ENCODE measurements around the gene LAIR2.
"Not testable (repeated sequence)": the region's sequence is repeated elsewhere in the genome, so short reads cannot be mapped to it uniquely, and the experiment has no call there.

Gene LAIR2

GRCh38 chr19:54507824-54508223 lies 5.2 kb downstream of the LAIR2 start:
- H3K4me1 ChIP-seq: no peaks in the 10 kb centered on the region
- H3K4me3 ChIP-seq (ENCODE audit: low read depth, low read length): no peak overlapping the region
- TF ChIP-seq, protein P1, sequence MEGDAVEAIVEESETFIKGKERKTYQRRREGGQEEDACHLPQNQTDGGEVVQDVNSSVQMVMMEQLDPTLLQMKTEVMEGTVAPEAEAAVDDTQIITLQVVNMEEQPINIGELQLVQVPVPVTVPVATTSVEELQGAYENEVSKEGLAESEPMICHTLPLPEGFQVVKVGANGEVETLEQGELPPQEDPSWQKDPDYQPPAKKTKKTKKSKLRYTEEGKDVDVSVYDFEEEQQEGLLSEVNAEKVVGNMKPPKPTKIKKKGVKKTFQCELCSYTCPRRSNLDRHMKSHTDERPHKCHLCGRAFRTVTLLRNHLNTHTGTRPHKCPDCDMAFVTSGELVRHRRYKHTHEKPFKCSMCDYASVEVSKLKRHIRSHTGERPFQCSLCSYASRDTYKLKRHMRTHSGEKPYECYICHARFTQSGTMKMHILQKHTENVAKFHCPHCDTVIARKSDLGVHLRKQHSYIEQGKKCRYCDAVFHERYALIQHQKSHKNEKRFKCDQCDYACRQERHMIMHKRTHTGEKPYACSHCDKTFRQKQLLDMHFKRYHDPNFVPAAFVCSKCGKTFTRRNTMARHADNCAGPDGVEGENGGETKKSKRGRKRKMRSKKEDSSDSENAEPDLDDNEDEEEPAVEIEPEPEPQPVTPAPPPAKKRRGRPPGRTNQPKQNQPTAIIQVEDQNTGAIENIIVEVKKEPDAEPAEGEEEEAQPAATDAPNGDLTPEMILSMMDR (IDR thresholded peaks at IDR 0.05): no peak
- H3K4me2 ChIP-seq (ENCODE audit: low read length): no peak overlapping the region
- no peaks in the 10 kb centered on the region for H3K27me3 ChIP-seq (ENCODE audit: control insufficient read depth, insufficient read depth, low read length)
- no peak overlapping the region for H2AFZ ChIP-seq
- H3K9ac ChIP-seq: no peak overlapping the region
- H3K36me3 ChIP-seq (ENCODE audit: control insufficient read depth, insufficient read depth, low read length): no peaks in the 10 kb centered on the region
- no peak overlapping the region for H3K27ac ChIP-seq
- H3K9me3 ChIP-seq (ENCODE audit: control insufficient read depth, low read length): no peaks in the 10 kb centered on the region
- H3K79me2 ChIP-seq: no peaks in the 10 kb centered on the region

DNA sequence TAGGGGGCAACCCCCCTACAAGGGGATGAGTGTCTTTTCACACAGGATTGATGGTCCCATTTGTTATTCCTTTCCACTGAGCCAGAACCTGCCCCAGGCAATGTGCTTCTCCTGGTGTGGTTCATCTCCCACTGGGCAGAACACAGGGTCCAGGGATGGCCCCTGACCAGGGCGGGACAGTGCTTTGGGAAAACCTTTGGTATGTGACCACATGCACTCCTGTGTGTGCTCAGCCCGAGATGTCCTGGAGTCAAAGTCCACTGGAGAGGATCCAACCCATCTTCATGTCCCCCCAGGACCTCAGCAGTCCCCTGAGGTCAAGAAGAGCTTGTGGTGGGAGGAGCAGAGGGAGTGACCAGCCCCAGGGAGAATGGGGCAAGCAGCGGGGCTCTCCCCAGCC lies 5.9 kb downstream of the LAIR2 start:
- H3K27me3 ChIP-seq (ENCODE audit: control insufficient read depth, insufficient read depth, low read length); H3K4me1 ChIP-seq; H3K9ac ChIP-seq; H3K36me3 ChIP-seq (ENCODE audit: control insufficient read depth, insufficient read depth, low read length); H3K4me2 ChIP-seq (ENCODE audit: low read length); H3K79me2 ChIP-seq; H3K4me3 ChIP-seq (ENCODE audit: low read depth, low read length); H3K9me3 ChIP-seq (ENCODE audit: control insufficient read depth, low read length); H2AFZ ChIP-seq; H3K27ac ChIP-seq: not testable (repeated sequence)

- H3K27ac ChIP-seq; H3K9ac ChIP-seq; H3K4me3 ChIP-seq (ENCODE audit: low read depth, low read length); H2AFZ ChIP-seq; H3K79me2 ChIP-seq; H3K27me3 ChIP-seq (ENCODE audit: control insufficient read depth, insufficient read depth, low read length); H3K9me3 ChIP-seq (ENCODE audit: control insufficient read depth, low read length); H3K4me2 ChIP-seq (ENCODE audit: low read length); H3K36me3 ChIP-seq (ENCODE audit: control insufficient read depth, insufficient read depth, low read length); H3K4me1 ChIP-seq: not testable (repeated sequence)
These were observed 6.7 kb downstream of the LAIR2 start for GRCh38 chr19:54509200-54509940.

DNA sequence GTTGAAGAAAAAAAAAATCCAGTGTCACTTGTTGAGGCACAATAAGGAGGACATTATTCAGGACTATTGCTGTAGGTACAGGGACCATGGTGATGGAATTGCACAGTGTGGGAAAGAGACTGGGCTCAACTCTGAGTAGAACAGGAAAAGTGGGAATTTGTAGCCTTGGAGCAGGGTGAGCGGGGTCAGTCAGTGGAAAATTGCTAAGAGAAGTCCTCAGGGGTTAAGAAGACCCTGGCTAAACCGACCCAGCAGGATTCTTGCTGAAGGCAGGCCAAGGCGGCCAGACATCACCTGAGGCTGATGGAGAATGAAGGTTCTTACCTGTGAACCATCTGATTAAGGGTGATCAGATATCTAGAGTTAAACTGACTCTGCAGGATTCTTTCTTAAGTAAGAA lies 12.5 kb downstream of the LAIR2 start:
- Histone ChIP-seq H3K4me3 (ENCODE audit: low read depth, low read length) (no peak overlapping the region), H3K36me3 (ENCODE audit: control insufficient read depth, insufficient read depth, low read length) (no peaks in the 10 kb centered on the region), H3K9ac (no peak overlapping the region), H2AFZ (no peak overlapping the region), H3K9me3 (ENCODE audit: control insufficient read depth, low read length) (no peaks in the 10 kb centered on the region), H3K27ac (no peak overlapping the region), H3K4me1 (no peaks in the 10 kb centered on the region), H3K27me3 (ENCODE audit: control insufficient read depth, insufficient read depth, low read length) (no peaks in the 10 kb centered on the region), H3K4me2 (ENCODE audit: low read length) (no peak overlapping the region), H3K79me2 (no peaks in the 10 kb centered on the region)
- TF ChIP-seq, protein P1 (IDR thresholded peaks at IDR 0.05): no peak

- Histone ChIP-seq H3K9ac (no peak overlapping the region), H3K79me2 (no peaks in the 10 kb centered on the region), H3K4me3 (ENCODE audit: low read depth, low read length) (no peak overlapping the region), H3K4me1 (no peaks in the 10 kb centered on the region), H3K36me3 (ENCODE audit: control insufficient read depth, insufficient read depth, low read length) (no peaks in the 10 kb centered on the region), H3K4me2 (ENCODE audit: low read length) (no peak overlapping the region), H3K27me3 (ENCODE audit: control insufficient read depth, insufficient read depth, low read length) (no peaks in the 10 kb centered on the region), H2AFZ (no peak overlapping the region), H3K9me3 (ENCODE audit: control insufficient read depth, low read length) (no peaks in the 10 kb centered on the region), H3K27ac (no peak overlapping the region)
- TF ChIP-seq, protein P1 (IDR thresholded peaks at IDR 0.05): no peak
These were observed 14.9 kb downstream of the LAIR2 start for GRCh38 chr19:54517483-54517882.

DNA sequence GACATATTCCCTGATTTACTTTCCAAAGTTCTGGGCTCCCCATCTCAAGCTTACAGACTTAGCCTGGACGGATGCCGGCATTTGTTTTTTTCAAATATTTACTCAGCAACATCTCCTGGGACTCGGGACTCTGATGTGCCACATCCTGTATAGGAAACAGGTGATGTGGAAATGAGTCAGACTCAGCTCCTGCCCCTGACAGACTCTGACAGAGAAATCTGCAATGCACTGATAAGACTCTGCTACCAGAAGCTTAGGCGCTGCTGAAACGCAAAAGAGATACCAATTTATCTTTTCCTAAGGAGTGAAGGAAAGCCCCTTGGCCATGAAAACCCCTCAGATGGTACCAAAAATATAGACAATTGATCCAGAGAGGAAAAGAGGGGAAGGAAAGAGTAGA lies 16.2 kb downstream of the LAIR2 start:
- no peaks in the 10 kb centered on the region for H3K27me3 ChIP-seq (ENCODE audit: control insufficient read depth, insufficient read depth, low read length)
- TF ChIP-seq, protein P1 (IDR thresholded peaks at IDR 0.05): no peak

More for the DNA sequence above, 16.2 kb downstream of the LAIR2 start:
- Histone ChIP-seq H3K9me3 (ENCODE audit: control insufficient read depth, low read length) (no peaks in the 10 kb centered on the region), H3K79me2 (no peaks in the 10 kb centered on the region), H3K4me3 (ENCODE audit: low read depth, low read length) (no peak overlapping the region), H3K27ac (no peak overlapping the region), H3K36me3 (ENCODE audit: control insufficient read depth, insufficient read depth, low read length) (no peaks in the 10 kb centered on the region), H3K4me1 (no peaks in the 10 kb centered on the region), H3K4me2 (ENCODE audit: low read length) (no peak overlapping the region), H2AFZ (no peak overlapping the region), H3K9ac (no peak overlapping the region)

All from parathyroid adenoma (tissue), 2 donors.